Gastroesophageal sphincter (tissue), 4 donors: Measurements from ENCODE around the gene ZNF697. TPM values are rescaled to one million over a fixed set of nuclear protein-coding genes. Genes with fewer than 3 reads are reported as not detected.

Source experiments
- ATAC-seq: fragments of 150-250 bp; one replicate; pipeline ENCODE4 v1.9.1; 2016; ENCODE audit warnings: mild to moderate bottlenecking, moderate library complexity
- H3K27ac ChIP-seq, 4 donors: fragments of 200-600 bp; sonication (generic) in 3 of 4; 1 replicate in 3 of 4; 2 replicates in 1 of 4; pipeline ENCODE4 v1.5.1; 2016 to 2019
- H3K27me3 ChIP-seq: fragments of 200-600 bp; sonication (generic); one replicate; pipeline ENCODE4 v1.5.1; 2019
- H3K36me3 ChIP-seq, 2 donors: fragments of 200-600 bp; sonication (generic); one replicate each; pipeline ENCODE4 v1.5.1; 2019; ENCODE audit warnings: control low read depth in 1 of 2
- H3K4me1 ChIP-seq, 3 donors: fragments of 200-600 bp; sonication (generic); 1 replicate in 2 of 3; 2 replicates in 1 of 3; pipeline ENCODE4 v1.5.1; 2016 to 2019; ENCODE audit warnings: control low read depth in 2 of 3
- H3K4me3 ChIP-seq, 2 donors: fragments of 200-600 bp; sonication (generic); one replicate each; pipeline ENCODE4 v1.5.1; 2019; ENCODE audit warnings: mild to moderate bottlenecking in 1 of 2, moderate library complexity in 1 of 2
- H3K9me3 ChIP-seq, 3 donors: fragments of 200-600 bp; sonication (generic); one replicate each; pipeline ENCODE4 v1.5.1; 2017 to 2019; ENCODE audit warnings: control low read depth in 2 of 3
- EP300 ChIP-seq: sonication (generic); formaldehyde crosslinking; IDR thresholded peaks from one replicate; pipeline ENCODE4 v1.6.1; 2017; ENCODE audit warnings: antibody characterized with exemption, mild to moderate bottlenecking
- POLR2A ChIP-seq, 2 donors: fragments of 450-650 bp; IDR thresholded peaks; one replicate each; pipeline ENCODE4 v1.6.1; 2017; ENCODE audit warnings: antibody characterized with exemption in 2 of 2, mild to moderate bottlenecking in 2 of 2, moderate library complexity in 1 of 2
- POLR2AphosphoS5 ChIP-seq: sonication (generic); formaldehyde crosslinking; IDR thresholded peaks from one replicate; pipeline ENCODE4 v1.6.1; 2017; ENCODE audit warnings: antibody characterized with exemption
- WGBS, 2 donors: methylation state at CpG; one replicate each; pipeline ENCODE4 v1.1.5; 2018; ENCODE audit warnings: low coverage in 1 of 2; 5-methylcytosine and 5-hydroxymethylcytosine counted together
- total RNA-seq, 4 donors: library from RNA; depleted of rRNA; stranded (reverse); fragments of >200 nt; gene quantifications; one replicate each; pipeline ENCODE4 v1.1.0, GENCODE V29; 2016
- TF ChIP-seq, protein P1 (sequence below), 4 experiments: fragments of 200-600 bp in 2 of 4; fragments of 450-650 bp in 2 of 4; sonication (generic) in 1 of 4; IDR thresholded peaks; one replicate each; pipeline ENCODE4 v1.5.1; 2017 to 2019; ENCODE audit warnings: antibody characterized with exemption in 4 of 4, mild to moderate bottlenecking in 2 of 4, moderate library complexity in 2 of 4

The ZNF697 gene
- total RNA-seq, 4 donors from 2014 or later: 2.6 to 5.6 (median 4.6) TPM

DNA sequence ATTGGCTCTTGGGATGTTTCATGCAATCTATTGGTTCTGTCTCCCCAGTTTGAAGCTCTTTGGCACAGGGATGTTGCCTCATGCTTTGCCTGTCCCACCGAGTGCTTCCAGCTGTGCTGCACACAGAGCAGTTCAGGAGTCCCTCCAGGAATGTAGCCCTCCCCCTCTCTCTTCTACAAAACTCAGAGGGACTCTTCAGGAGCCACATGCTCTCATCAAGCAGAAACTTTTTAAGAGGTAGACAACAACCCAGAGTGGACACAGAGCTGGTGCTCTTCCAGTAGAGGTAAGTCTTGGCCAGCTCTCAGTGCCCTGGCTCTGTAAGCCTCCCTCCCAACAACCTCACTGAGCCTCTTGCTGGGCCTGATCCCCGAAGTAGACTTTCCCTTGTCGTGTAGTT is 11.6 kb upstream of the ZNF697 start:
- ATAC-seq: peak; percentile 72
- peaks cover 6% of the 10 kb centered on the region for H3K27me3 ChIP-seq
- H3K27ac ChIP-seq: no peak overlapping the region
- H3K4me1 ChIP-seq: no peaks in the 10 kb centered on the region
- TF ChIP-seq, protein P1, sequence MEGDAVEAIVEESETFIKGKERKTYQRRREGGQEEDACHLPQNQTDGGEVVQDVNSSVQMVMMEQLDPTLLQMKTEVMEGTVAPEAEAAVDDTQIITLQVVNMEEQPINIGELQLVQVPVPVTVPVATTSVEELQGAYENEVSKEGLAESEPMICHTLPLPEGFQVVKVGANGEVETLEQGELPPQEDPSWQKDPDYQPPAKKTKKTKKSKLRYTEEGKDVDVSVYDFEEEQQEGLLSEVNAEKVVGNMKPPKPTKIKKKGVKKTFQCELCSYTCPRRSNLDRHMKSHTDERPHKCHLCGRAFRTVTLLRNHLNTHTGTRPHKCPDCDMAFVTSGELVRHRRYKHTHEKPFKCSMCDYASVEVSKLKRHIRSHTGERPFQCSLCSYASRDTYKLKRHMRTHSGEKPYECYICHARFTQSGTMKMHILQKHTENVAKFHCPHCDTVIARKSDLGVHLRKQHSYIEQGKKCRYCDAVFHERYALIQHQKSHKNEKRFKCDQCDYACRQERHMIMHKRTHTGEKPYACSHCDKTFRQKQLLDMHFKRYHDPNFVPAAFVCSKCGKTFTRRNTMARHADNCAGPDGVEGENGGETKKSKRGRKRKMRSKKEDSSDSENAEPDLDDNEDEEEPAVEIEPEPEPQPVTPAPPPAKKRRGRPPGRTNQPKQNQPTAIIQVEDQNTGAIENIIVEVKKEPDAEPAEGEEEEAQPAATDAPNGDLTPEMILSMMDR (IDR thresholded peaks at IDR 0.05): no peak
- peak; percentile 37 for TF ChIP-seq POLR2AphosphoS5
- H3K9me3 ChIP-seq: no peaks in the 10 kb centered on the region
- no peak overlapping the region for H3K4me3 ChIP-seq
- H3K36me3 ChIP-seq: no peaks in the 10 kb centered on the region
- 53 to 56% methylated on average over 3 of the region's 3 CpGs for WGBS, 2 donors

DNA sequence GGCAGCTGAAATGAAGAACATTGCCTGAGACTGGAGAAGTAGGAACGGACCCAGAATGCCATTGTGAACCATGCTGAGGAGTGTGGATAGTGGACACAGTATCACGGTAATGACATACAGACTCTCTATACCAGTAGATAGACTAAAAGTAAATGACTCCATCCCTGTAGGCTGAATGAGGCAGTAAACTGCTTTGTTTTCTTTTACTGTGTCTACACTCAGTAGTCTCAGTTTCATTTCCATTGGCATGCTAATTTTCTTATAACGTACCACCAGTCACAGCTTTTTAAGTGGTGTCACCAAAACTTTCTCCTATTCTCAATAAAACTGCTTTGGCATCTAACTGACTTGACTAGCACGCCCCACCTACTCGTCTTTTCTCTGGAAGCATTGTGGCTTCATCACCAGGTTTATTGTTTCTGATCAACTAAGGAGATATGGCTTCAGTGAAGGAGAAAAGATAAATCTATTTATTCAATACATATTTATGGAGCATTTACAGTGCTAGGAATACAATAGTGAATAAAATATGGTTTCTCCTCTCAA is 8.4 kb upstream of the ZNF697 start:
- WGBS, 2 donors: 89 to 93% methylated on average over 5 of the region's 5 CpGs
- peaks cover 6% of the 10 kb centered on the region for H3K27me3 ChIP-seq
- H3K27ac ChIP-seq: no peak overlapping the region
- ATAC-seq: no peak
- H3K4me3 ChIP-seq: no peak overlapping the region
- no peaks in the 10 kb centered on the region for H3K4me1 ChIP-seq
- TF ChIP-seq, protein P1 (IDR thresholded peaks at IDR 0.05): no peak
- no peak for TF ChIP-seq POLR2A (IDR thresholded peaks at IDR 0.05)
- no peak for TF ChIP-seq POLR2AphosphoS5
- TF ChIP-seq EP300: no peak
- no peaks in the 10 kb centered on the region for H3K9me3 ChIP-seq
- no peaks in the 10 kb centered on the region for H3K36me3 ChIP-seq

DNA sequence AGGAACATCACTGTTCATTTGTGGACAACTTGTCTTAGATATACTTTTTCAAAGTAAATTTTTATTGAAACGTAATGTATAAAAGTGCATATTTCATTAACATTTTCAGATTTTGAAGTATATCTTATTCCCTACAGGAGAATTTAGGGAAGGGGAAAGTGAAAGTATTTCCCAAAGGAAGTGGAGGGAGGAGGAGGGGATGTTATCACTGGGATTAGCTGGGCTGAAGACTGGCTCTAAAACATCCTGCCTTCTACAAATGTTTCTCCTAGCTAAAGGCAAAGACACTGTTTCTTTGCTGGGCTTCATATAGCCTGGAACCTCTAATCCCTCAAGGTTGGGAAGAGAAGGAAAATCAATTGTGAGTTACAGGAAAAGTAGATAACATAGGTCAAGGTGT is 7.1 kb upstream of the ZNF697 start:
- H3K27me3 ChIP-seq: peaks cover 6% of the 10 kb centered on the region
- H3K36me3 ChIP-seq: no peaks in the 10 kb centered on the region
- no peaks in the 10 kb centered on the region for H3K9me3 ChIP-seq
- ATAC-seq: no peak
- TF ChIP-seq POLR2AphosphoS5: no peak
- no peak for TF ChIP-seq POLR2A (IDR thresholded peaks at IDR 0.05)
- no peak for TF ChIP-seq EP300
- TF ChIP-seq, protein P1 (IDR thresholded peaks at IDR 0.05): no peak
- no peak overlapping the region for H3K27ac ChIP-seq
- H3K4me3 ChIP-seq: no peak overlapping the region
- H3K4me1 ChIP-seq: no peaks in the 10 kb centered on the region
- 57 to 68% methylated on average over 1 of the region's 1 CpG for WGBS, 2 donors

DNA sequence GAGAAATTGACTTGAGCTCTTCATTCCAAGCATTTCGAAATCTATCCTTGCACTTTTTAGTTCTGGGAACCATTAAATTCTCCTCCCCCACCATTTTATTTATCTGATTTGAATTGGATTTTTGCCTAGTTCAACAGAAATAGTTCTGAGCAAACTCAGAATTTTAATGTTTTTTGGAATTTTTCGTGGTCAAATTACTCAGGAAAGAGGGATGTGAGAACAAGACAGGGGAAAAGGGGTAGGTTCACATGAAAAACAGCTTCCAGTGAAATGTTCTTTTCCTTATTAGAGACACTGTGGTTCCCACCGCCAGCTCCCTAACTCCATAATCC is 5.7 kb upstream of the ZNF697 start:
- Histone ChIP-seq H3K27ac (no peak overlapping the region), H3K9me3 (no peaks in the 10 kb centered on the region), H3K4me3 (no peak overlapping the region), H3K4me1 (peaks cover 0 to 4% (median 0%) of the 10 kb centered on the region in 3 donors), H3K27me3 (peaks cover 6% of the 10 kb centered on the region), H3K36me3 (no peaks in the 10 kb centered on the region)
- no peak for ATAC-seq
- no peak for TF ChIP-seq POLR2A (IDR thresholded peaks at IDR 0.05)
- whole genome bisulfite sequencing, 2 donors: 57 to 88% methylated on average over 2 to 3 of the region's 3 CpGs

DNA sequence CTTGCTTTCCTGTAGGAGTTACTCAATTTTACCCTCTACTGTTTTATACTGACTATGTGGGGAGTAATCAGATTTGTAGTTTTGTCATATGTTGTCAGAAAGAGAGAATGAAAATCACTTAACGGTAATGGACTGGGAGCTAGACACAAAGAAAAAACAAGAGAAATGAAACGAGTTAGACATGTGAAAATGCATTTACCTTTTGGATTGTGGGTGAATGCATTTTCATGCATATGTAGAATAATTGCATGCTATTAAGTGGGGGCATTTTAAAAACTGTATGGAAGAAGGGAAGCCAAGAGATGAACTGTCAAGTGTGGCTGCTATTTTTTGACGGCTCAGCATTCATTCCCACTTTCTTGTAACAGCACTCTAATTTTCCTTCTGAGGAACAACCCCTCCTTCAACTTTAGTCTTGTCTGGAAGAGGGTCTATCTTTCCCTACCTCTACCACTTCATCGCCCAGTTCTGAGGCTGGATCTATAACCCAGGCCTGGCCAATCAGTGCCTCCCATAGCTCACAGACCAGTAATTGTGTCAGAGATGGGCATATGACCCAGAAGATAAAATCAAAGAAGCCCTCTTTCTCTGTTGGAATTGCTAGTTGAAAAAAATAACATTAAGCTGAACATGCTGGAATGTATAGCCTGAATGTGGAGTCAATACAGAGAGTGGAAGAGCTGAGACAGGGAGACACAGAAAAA is 5.2 kb upstream of the ZNF697 start:
- no peak for ATAC-seq
- H3K27me3 ChIP-seq: peaks cover 6% of the 10 kb centered on the region
- H3K4me1 ChIP-seq: peaks cover 0 to 8% (median 0%) of the 10 kb centered on the region in 3 donors
- H3K36me3 ChIP-seq: no peaks in the 10 kb centered on the region
- TF ChIP-seq POLR2AphosphoS5 (no peak), EP300 (no peak)
- no peak overlapping the region for H3K27ac ChIP-seq
- WGBS, 2 donors: 84 to 89% methylated on average over 4 of the region's 4 CpGs
- no peak overlapping the region for H3K4me3 ChIP-seq
- H3K9me3 ChIP-seq: no peaks in the 10 kb centered on the region

DNA sequence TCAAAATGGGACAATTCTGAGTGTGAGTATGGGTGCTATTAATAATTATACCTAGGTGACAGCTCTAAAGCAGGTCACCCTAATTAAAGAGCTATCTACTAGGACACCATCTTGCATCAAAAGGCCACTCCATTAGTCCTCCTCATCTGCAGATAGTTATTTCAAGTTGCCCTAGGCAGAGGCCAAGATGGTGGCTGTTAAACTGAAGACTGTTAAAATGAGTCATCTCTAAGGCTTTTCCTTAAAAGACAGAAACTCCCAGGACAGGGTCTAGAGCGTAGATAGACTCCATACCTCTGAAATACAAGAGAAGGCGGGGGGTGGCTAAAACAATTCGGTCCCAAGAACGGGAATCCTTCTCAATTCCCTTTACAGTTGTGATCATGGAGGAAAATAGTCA is 4.5 kb upstream of the ZNF697 start:
- ATAC-seq: no peak
- H3K9me3 ChIP-seq: no peaks in the 10 kb centered on the region
- 92 to 96% methylated on average over 4 of the region's 4 CpGs for WGBS, 2 donors

More for the DNA sequence above, 4.5 kb upstream of the ZNF697 start:
- H3K27me3 ChIP-seq: peaks cover 6% of the 10 kb centered on the region
- H3K4me3 ChIP-seq: no peak overlapping the region
- H3K4me1 ChIP-seq: peaks cover 0 to 9% (median 0%) of the 10 kb centered on the region in 3 donors
- TF ChIP-seq POLR2AphosphoS5 (no peak), POLR2A (IDR thresholded peaks at IDR 0.05) (no peak), EP300 (no peak)
- TF ChIP-seq, protein P1 (IDR thresholded peaks at IDR 0.05): no peak
- H3K27ac ChIP-seq: no peak overlapping the region
- no peaks in the 10 kb centered on the region for H3K36me3 ChIP-seq
